Peyer's patch (tissue), 4 donors: ENCODE results near the gene NTMT2. TPM values are rescaled to one million over a fixed set of nuclear protein-coding genes. Genes with fewer than 3 reads are reported as not detected.

Experiments
- DNase-seq, 3 donors: peaks; one replicate each; pipeline ENCODE4 v3.0.0-alpha.2; 2017 to 2019
- H3K27ac ChIP-seq, 4 donors: fragments of 200-600 bp; sonication (generic); one replicate each; pipeline ENCODE4 v1.5.1; 2016 to 2019
- H3K27me3 ChIP-seq, 2 donors: fragments of 200-600 bp; sonication (generic); one replicate each; pipeline ENCODE4 v1.5.1; 2019
- H3K36me3 ChIP-seq, 3 donors: fragments of 200-600 bp; sonication (generic); one replicate each; pipeline ENCODE4 v1.5.1; 2016 to 2019
- H3K4me1 ChIP-seq, 4 donors: fragments of 200-600 bp; sonication (generic); one replicate each; pipeline ENCODE4 v1.5.1; 2016 to 2019
- H3K4me3 ChIP-seq, 4 donors: fragments of 200-600 bp; sonication (generic); 1 replicate in 3 of 4; 2 replicates in 1 of 4; pipeline ENCODE4 v1.5.1; 2016 to 2019; ENCODE audit warnings: mild to moderate bottlenecking in 1 of 4
- H3K9me3 ChIP-seq, 4 donors: fragments of 200-600 bp; sonication (generic); one replicate each; pipeline ENCODE4 v1.5.1; 2016 to 2019; ENCODE audit warnings: mild to moderate bottlenecking in 1 of 4
- CTCF ChIP-seq, 6 experiments: fragments of 450-650 bp in 4 of 6; fragments of 200-600 bp in 2 of 6; sonication (generic) in 1 of 6; IDR thresholded peaks; one replicate each; pipeline ENCODE4 v1.5.1; 2017 to 2019; ENCODE audit warnings: antibody characterized with exemption in 6 of 6, mild to moderate bottlenecking in 3 of 6, moderate library complexity in 1 of 6
- POLR2A ChIP-seq, 2 donors: fragments of 450-650 bp; IDR thresholded peaks; one replicate each; pipeline ENCODE4 v1.5.1; 2017; ENCODE audit warnings: antibody characterized with exemption in 2 of 2, mild to moderate bottlenecking in 2 of 2, moderate library complexity in 2 of 2
- total RNA-seq, 4 donors: library from RNA; depleted of rRNA; stranded (reverse); fragments of >200 nt; gene quantifications; one replicate each; pipeline ENCODE4 v1.1.0, GENCODE V29; 2016

Gene NTMT2
- total RNA-seq, 4 donors from 2014 or later, result not detected

DNA sequence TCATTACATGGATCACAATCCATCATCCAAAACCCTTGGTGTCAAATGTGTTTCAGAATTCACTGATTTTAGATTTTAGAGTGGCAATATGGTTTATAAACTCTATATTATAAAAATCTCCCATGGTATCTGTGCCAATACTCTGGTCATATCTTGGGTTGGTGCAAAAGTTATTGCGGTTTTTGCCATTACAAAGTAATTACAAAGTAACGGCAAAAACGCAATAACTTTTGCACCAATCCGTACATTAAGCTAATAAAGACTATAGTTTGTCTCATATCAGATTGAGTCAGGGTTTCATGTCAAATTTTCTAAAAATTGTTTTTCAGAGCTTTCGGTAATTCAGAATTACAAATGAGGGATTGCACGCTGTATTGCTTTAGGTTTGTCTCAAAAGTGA lies 23.4 kb upstream of the NTMT2 start:
- H3K9me3 ChIP-seq, result peaks cover 0 to 3% (median 0%) of the 10 kb centered on the region in 4 donors
- H3K27ac ChIP-seq, result no peak overlapping the region
- H3K4me3 ChIP-seq, result no peak overlapping the region
- no peak for DNase-seq
- H3K36me3 ChIP-seq, result no peaks in the 10 kb centered on the region
- H3K4me1 ChIP-seq, result no peaks in the 10 kb centered on the region
- no peaks in the 10 kb centered on the region for H3K27me3 ChIP-seq
- TF ChIP-seq CTCF (IDR thresholded peaks at IDR 0.05), result no peak

- H3K27ac ChIP-seq, result no peak overlapping the region
- no peaks in the 10 kb centered on the region for H3K27me3 ChIP-seq
- H3K36me3 ChIP-seq, result no peaks in the 10 kb centered on the region
- DNase-seq, result no peak
- TF ChIP-seq POLR2A (IDR thresholded peaks at IDR 0.05), result no peak
- no peak for TF ChIP-seq CTCF (IDR thresholded peaks at IDR 0.05)
- no peak overlapping the region for H3K4me3 ChIP-seq
- H3K9me3 ChIP-seq, result peaks cover 0 to 3% (median 0%) of the 10 kb centered on the region in 4 donors
- no peaks in the 10 kb centered on the region for H3K4me1 ChIP-seq
Measured at GRCh38 chr1:170125269-170125668, 20.5 kb upstream of the NTMT2 start.

GRCh38 chr1:170126696-170127095 lies 19.1 kb upstream of the NTMT2 start:
- Histone ChIP-seq H3K27me3 (no peaks in the 10 kb centered on the region), H3K4me3 (no peak overlapping the region), H3K27ac (no peak overlapping the region), H3K4me1 (no peaks in the 10 kb centered on the region), H3K9me3 (peaks cover 0 to 3% (median 0%) of the 10 kb centered on the region in 4 donors), H3K36me3 (no peaks in the 10 kb centered on the region)
- TF ChIP-seq CTCF (IDR thresholded peaks at IDR 0.05) (no peak), POLR2A (IDR thresholded peaks at IDR 0.05) (no peak)
- no peak for DNase-seq

DNA sequence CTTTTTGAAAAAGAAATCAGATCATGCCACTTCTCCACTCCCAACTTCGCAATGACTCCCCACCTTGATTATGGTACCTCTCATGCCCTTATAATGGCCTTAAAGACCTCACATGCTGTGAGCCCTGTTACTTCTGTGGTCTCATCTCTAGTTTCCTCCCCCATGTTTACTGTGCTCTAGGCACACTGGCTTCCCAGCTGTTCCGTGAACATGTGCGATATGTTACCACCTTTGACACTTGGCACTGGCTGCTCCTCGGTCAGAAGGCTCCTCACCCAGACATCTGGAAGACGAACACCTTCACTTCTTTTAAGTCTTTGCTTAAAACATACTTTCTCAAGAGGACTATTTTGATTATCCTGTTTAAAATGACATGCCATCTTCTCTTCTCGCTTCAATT lies 14.3 kb upstream of the NTMT2 start:
- Histone ChIP-seq H3K36me3 (no peaks in the 10 kb centered on the region), H3K4me3 (no peak overlapping the region), H3K9me3 (no peaks in the 10 kb centered on the region), H3K4me1 (no peaks in the 10 kb centered on the region), H3K27ac (no peak overlapping the region), H3K27me3 (no peaks in the 10 kb centered on the region)
- no peak for DNase-seq
- TF ChIP-seq POLR2A (IDR thresholded peaks at IDR 0.05), result no peak
- TF ChIP-seq CTCF (IDR thresholded peaks at IDR 0.05), result no peak

GRCh38 chr1:170131984-170132383 lies 13.8 kb upstream of the NTMT2 start:
- no peak for DNase-seq
- no peak for TF ChIP-seq POLR2A (IDR thresholded peaks at IDR 0.05)
- TF ChIP-seq CTCF (IDR thresholded peaks at IDR 0.05), result no peak
- Histone ChIP-seq H3K27me3 (no peaks in the 10 kb centered on the region), H3K4me3 (no peak overlapping the region), H3K4me1 (no peaks in the 10 kb centered on the region), H3K9me3 (no peaks in the 10 kb centered on the region), H3K27ac (no peak overlapping the region), H3K36me3 (no peaks in the 10 kb centered on the region)
